HCT116 (cell line): ENCODE measurements around the gene GBGT1. TPM values are rescaled to one million over a fixed set of nuclear protein-coding genes. Genes with fewer than 3 reads are reported as not detected.
"Not testable (repeated sequence)": the region's sequence is repeated elsewhere in the genome, so short reads cannot be mapped to it uniquely, and the experiment has no call there.

Experiments used
- ATAC-seq: fragments of 200-7000 bp; cut with Tn5 transposase; 2 replicates; pipeline ENCODE4 v1.9.1; 2020; ENCODE audit warnings: mild to moderate bottlenecking, moderate library complexity
- BruUV-seq: library from RNA; stranded (reverse); fragments of 400-500 nt; replicated peaks from 2 replicates; lab custom pipeline; 2021; lab: Mats Ljungman, UMichigan
- CTCF ChIA-PET: fragments of 300-600 bp; sonication (Branson Sonifier 250); formaldehyde crosslinking; loops from one replicate; lab custom pipeline; 2021; ENCODE audit warnings: antibody characterized with exemption; lab: Charles Lee
- POLR2A ChIA-PET: fragments of 300-600, 350-600 bp; sonication (Branson Sonifier 250); formaldehyde crosslinking; loops from one replicate; lab custom pipeline; 2021; ENCODE audit warnings: antibody characterized with exemption; lab: Charles Lee
- RAD21 ChIA-PET, 2 experiments: fragments of 300-600 bp; sonication (Branson Sonifier 250); formaldehyde crosslinking; loops; one replicate each; lab custom pipeline; 2023; ENCODE audit warnings: low total read pairs in 2 of 2; ENCODE audit not compliant: uncharacterized antibody in 2 of 2, unreplicated experiment in 2 of 2, low non-redundant PET in 1 of 2; lab: Charles Lee
- DNase-seq: peaks from one replicate; pipeline ENCODE4 v3.0.0-alpha.2; 2010; ENCODE audit warnings: low read depth, low spot score
- H2AFZ ChIP-seq: fragments of 200-600 bp; shearing (Covaris generic), sonication (generic); 2 replicates; pipeline ENCODE4 v1.6.1; 2017; ENCODE audit warnings: low read depth, mixed run types, mixed read lengths, antibody characterized with exemption, low read length; ENCODE audit not compliant: poor library complexity, severe bottlenecking
- H3K27ac ChIP-seq: 2 replicates; pipeline ENCODE4 v1.5.1; 2012; ENCODE audit warnings: low read depth, low read length
- H3K27me3 ChIP-seq: fragments of 200-600 bp; sonication (generic); 2 replicates; pipeline ENCODE4 v1.6.1; 2016; ENCODE audit warnings: mixed run types, low read length, mixed read lengths; ENCODE audit not compliant: insufficient read depth
- H3K36me3 ChIP-seq, 2 experiments: fragments of 200-500 bp in 1 of 2; fragments of 200-600 bp in 1 of 2; sonication (Bioruptor generic) in 1 of 2; sonication (generic) in 1 of 2; 2 replicates each; pipeline versions ENCODE4 v1.5.1 to v1.6.1; 2014 to 2016; ENCODE audit warnings: low read length in 2 of 2, inconsistent platforms in 1 of 2, mixed read lengths in 1 of 2, mixed run types in 1 of 2; ENCODE audit not compliant: insufficient read depth in 2 of 2, control insufficient read depth in 1 of 2
- H3K4me1 ChIP-seq, 2 experiments: fragments of 200-600 bp in 1 of 2; sonication (generic) in 1 of 2; 2 replicates each; pipeline versions ENCODE4 v1.5.1 to v1.6.1; 2012 to 2017; ENCODE audit warnings: low read length in 2 of 2, inconsistent platforms in 1 of 2, mild to moderate bottlenecking in 1 of 2, mixed read lengths in 1 of 2, mixed run types in 1 of 2, moderate library complexity in 1 of 2; ENCODE audit not compliant: insufficient read depth in 2 of 2, control insufficient read depth in 1 of 2
- H3K4me2 ChIP-seq: fragments of 200-600 bp; sonication (generic); 2 replicates; pipeline ENCODE4 v1.6.1; 2017; ENCODE audit warnings: mixed run types, low read length, mixed read lengths
- H3K4me3 ChIP-seq, 2 experiments: fragments of 200-600 bp in 1 of 2; sonication (generic) in 1 of 2; replicated peaks in 1 of 2; 2 replicates each; pipeline ENCODE4 v1.5.1; 2011 to 2016; ENCODE audit warnings: low read length in 2 of 2, control low read depth in 1 of 2, low read depth in 1 of 2, mild to moderate bottlenecking in 1 of 2, mixed read lengths in 1 of 2, mixed run types in 1 of 2
- H3K79me2 ChIP-seq: fragments of 200-600 bp; sonication (generic); 2 replicates; pipeline ENCODE4 v1.6.1; 2017; ENCODE audit warnings: mild to moderate bottlenecking, mixed run types, low read length, moderate library complexity, mixed read lengths; ENCODE audit not compliant: insufficient read depth
- H3K9ac ChIP-seq: fragments of 200-600 bp; sonication (generic); 2 replicates; pipeline ENCODE4 v1.6.1; 2016; ENCODE audit warnings: low read length, mixed read lengths
- H3K9me2 ChIP-seq: fragments of 200-600 bp; sonication (generic), shearing (Covaris generic); 2 replicates; pipeline ENCODE4 v1.6.1; 2017; ENCODE audit warnings: mixed run types, mild to moderate bottlenecking, moderate library complexity; ENCODE audit not compliant: insufficient read depth
- H3K9me3 ChIP-seq, 2 experiments: fragments of 200-500 bp in 1 of 2; fragments of 200-600 bp in 1 of 2; sonication (Bioruptor generic) in 1 of 2; sonication (generic) in 1 of 2; 2 replicates each; pipeline ENCODE4 v1.6.1; 2014 to 2017; ENCODE audit warnings: low read length in 2 of 2, mixed read lengths in 2 of 2, inconsistent platforms in 1 of 2, low read depth in 1 of 2, mild to moderate bottlenecking in 1 of 2, mixed run types in 1 of 2, moderate library complexity in 1 of 2; ENCODE audit not compliant: control insufficient read depth in 1 of 2, insufficient read depth in 1 of 2
- H4K20me1 ChIP-seq: fragments of 200-600 bp; sonication (generic), shearing (Covaris generic); 2 replicates; pipeline ENCODE4 v1.6.1; 2017; ENCODE audit warnings: mixed run types, mild to moderate bottlenecking, moderate library complexity; ENCODE audit not compliant: insufficient read depth
- ATF3 ChIP-seq: IDR thresholded peaks from 2 replicates; pipeline ENCODE4 v1.6.1; 2012
- CEBPB ChIP-seq: IDR thresholded peaks from 2 replicates; pipeline ENCODE4 v1.6.1; 2012; ENCODE audit warnings: low read depth
- CTCF ChIP-seq, 3 experiments: fragments of 200-600 bp in 1 of 3; sonication (generic) in 1 of 3; IDR thresholded peaks in 2 of 3; conservative IDR thresholded peaks in 1 of 3; 2 replicates each; pipeline ENCODE4 v1.5.1; 2012 to 2017; ENCODE audit warnings: low read depth in 2 of 3, low read length in 2 of 3, antibody characterized with exemption in 1 of 3, borderline replicate concordance in 1 of 3, control low read depth in 1 of 3, mild to moderate bottlenecking in 1 of 3, mixed read lengths in 1 of 3, mixed run types in 1 of 3, moderate library complexity in 1 of 3; ENCODE audit not compliant: insufficient read depth in 1 of 3
- EGR1 ChIP-seq: IDR thresholded peaks from 2 replicates; pipeline ENCODE4 v1.6.1; 2012; ENCODE audit warnings: low read depth
- ELF1 ChIP-seq: IDR thresholded peaks from 2 replicates; pipeline ENCODE4 v1.6.1; 2012; ENCODE audit warnings: low read depth, borderline replicate concordance
- EZH2 ChIP-seq: fragments of 200-600 bp; sonication (generic); IDR thresholded peaks from 2 replicates; pipeline ENCODE4 v1.6.1; 2017; ENCODE audit warnings: antibody characterized with exemption, mixed run types
- EZH2phosphoT487 ChIP-seq: fragments of 200-600 bp; IDR thresholded peaks from 2 replicates; pipeline ENCODE4 v1.6.1; 2018; ENCODE audit warnings: antibody characterized with exemption, borderline replicate concordance
- FOSL1 ChIP-seq: IDR thresholded peaks from 2 replicates; pipeline ENCODE4 v1.6.1; 2012; ENCODE audit warnings: low read depth
- MAX ChIP-seq: IDR thresholded peaks from 2 replicates; pipeline ENCODE4 v1.6.1; 2012
- POLR2AphosphoS5 ChIP-seq: IDR thresholded peaks from 2 replicates; pipeline ENCODE4 v1.6.1; 2011; ENCODE audit warnings: mild to moderate bottlenecking, low read depth, low read length, moderate library complexity
- RAD21 ChIP-seq: IDR thresholded peaks from 2 replicates; pipeline ENCODE4 v1.6.1; 2012; ENCODE audit warnings: low read depth, mild to moderate bottlenecking
- SIN3A ChIP-seq: IDR thresholded peaks from 2 replicates; pipeline ENCODE4 v1.6.1; 2012; ENCODE audit warnings: low read depth
- SP1 ChIP-seq: IDR thresholded peaks from 2 replicates; pipeline ENCODE4 v1.6.1; 2012; ENCODE audit warnings: low read depth
- SRF ChIP-seq: IDR thresholded peaks from 2 replicates; pipeline ENCODE4 v1.6.1; 2012; ENCODE audit warnings: low read depth
- YY1 ChIP-seq: IDR thresholded peaks from 2 replicates; pipeline ENCODE4 v1.6.1; 2011; ENCODE audit warnings: low read length, low read depth, moderate library complexity, mild to moderate bottlenecking; ENCODE audit not compliant: insufficient replicate concordance; ENCODE audit errors: extremely low read depth
- ZBTB33 ChIP-seq: IDR thresholded peaks from 2 replicates; pipeline ENCODE4 v1.6.1; 2011; ENCODE audit warnings: mild to moderate bottlenecking, low read length, moderate library complexity; ENCODE audit not compliant: insufficient replicate concordance; ENCODE audit errors: extremely low read depth
- ZNF274 ChIP-seq: fragments of 200-500 bp; sonication (Bioruptor generic); IDR thresholded peaks from 2 replicates; pipeline ENCODE4 v1.6.1; 2014; ENCODE audit warnings: mild to moderate bottlenecking, low read depth, low read length, inconsistent platforms
- intact Hi-C: fragments of 100-400 bp; cut with micrococcal nuclease; formaldehyde crosslinking; loops from 2 replicates; pipeline ENCODE4 v1.10.0; 2022
- total RNA-seq: library from RNA; stranded (reverse); gene quantifications from one replicate; pipeline ENCODE4 v1.2.1, GENCODE V29; 2021; ENCODE audit not compliant: unreplicated experiment

The GBGT1 gene
- total RNA-seq, 1 experiment from 2014 or later: 0.34 TPM

GRCh38 chr9:133205996-133206931 lies 42.5 kb upstream of the GBGT1 start:
- no peaks in the 10 kb centered on the region for H3K79me2 ChIP-seq
- H3K9me2 ChIP-seq: no peaks in the 10 kb centered on the region
- H3K36me3 ChIP-seq: no peaks in the 10 kb centered on the region
- RAD21 ChIA-PET: no interaction called here
- POLR2A ChIA-PET: no interaction called here
- H3K4me3 ChIP-seq: no peak overlapping the region
- no peak for TF ChIP-seq SIN3A
- TF ChIP-seq CTCF (IDR thresholded peaks at IDR 0.05 in 2 of 3, conservative IDR thresholded peaks at IDR 0.05 in 1 of 3; ENCODE audit: borderline replicate concordance in 1 of 3, insufficient read depth in 1 of 3, low read depth in 2 of 3, low read length in 2 of 3): no peak
- no peak for TF ChIP-seq POLR2AphosphoS5
- no peak for TF ChIP-seq EZH2phosphoT487
- TF ChIP-seq ELF1: no peak
- no peak for TF ChIP-seq ZBTB33
- no peak for TF ChIP-seq YY1
- TF ChIP-seq SP1: no peak
- no peak for TF ChIP-seq MAX
- TF ChIP-seq SRF: no peak
- no peak for TF ChIP-seq ZNF274
- TF ChIP-seq CEBPB: no peak
- TF ChIP-seq ATF3: no peak
- no peak for TF ChIP-seq FOSL1
- no peak for TF ChIP-seq RAD21
- TF ChIP-seq EZH2: no peak
- TF ChIP-seq EGR1: no peak
- no TSS peak for BruUV-seq
- H3K9ac ChIP-seq: no peak overlapping the region
- H3K4me1 ChIP-seq: peaks cover 0 to 13% of the 10 kb centered on the region in 2 experiments; a peak in 1 of 4 replicates
- no peak overlapping the region for H3K4me2 ChIP-seq
- H3K27ac ChIP-seq: no peak overlapping the region
- DNase-seq (no peak), ATAC-seq (no peak)
- H2AFZ ChIP-seq: no peak overlapping the region
- no peaks in the 10 kb centered on the region for H3K27me3 ChIP-seq
- no peaks in the 10 kb centered on the region for H4K20me1 ChIP-seq
- CTCF ChIA-PET: no interaction called here
- intact Hi-C loops: no loop called here
- H3K9me3 ChIP-seq: no peaks in the 10 kb centered on the region; a peak in 1 of 4 replicates

GRCh38 chr9:133205481-133205887 lies 41.8 kb upstream of the GBGT1 start:
- BruUV-seq, H3K27me3 ChIP-seq, H3K79me2 ChIP-seq, DNase-seq, H3K27ac ChIP-seq, H3K36me3 ChIP-seq, H4K20me1 ChIP-seq, RAD21 ChIA-PET, ATAC-seq, H3K4me2 ChIP-seq, intact Hi-C loops, H3K9me2 ChIP-seq, H3K9ac ChIP-seq, H2AFZ ChIP-seq, H3K4me1 ChIP-seq, H3K9me3 ChIP-seq, H3K4me3 ChIP-seq, POLR2A ChIA-PET, CTCF ChIA-PET: not testable (repeated sequence)
